ENCODE data around the gene TRDMT1.

Gene TRDMT1

DNA sequence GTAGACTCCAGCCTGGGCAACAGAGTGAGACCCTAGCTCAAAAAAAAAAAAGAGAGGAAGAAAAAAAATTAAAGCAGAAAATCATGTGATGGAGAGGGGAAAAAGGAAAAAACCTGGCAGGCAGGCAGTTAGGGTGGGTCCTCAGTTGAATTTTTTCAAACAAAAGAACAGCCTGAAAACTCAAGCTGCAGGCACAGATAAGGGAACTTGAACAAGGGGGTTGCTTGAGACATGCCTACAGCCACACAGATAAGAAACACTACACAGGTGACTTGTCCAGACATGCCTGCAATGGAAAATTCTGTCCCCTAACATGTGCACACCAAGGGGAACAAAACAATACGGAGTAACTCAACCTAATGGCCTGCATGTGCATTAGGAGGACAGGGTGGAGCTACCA, 45.7 kb upstream of the TRDMT1 start:
- no peak overlapping the region for H3K9ac ChIP-seq (ENCODE audit: low read length)
- no peak overlapping the region for H4K12ac ChIP-seq (ENCODE audit: low read depth, low read length)
- no peaks in the 10 kb centered on the region for H3K4me1 ChIP-seq (ENCODE audit: control insufficient read depth in 1 of 2, insufficient read depth in 2 of 2, low read length in 2 of 2)
- no peak overlapping the region for H2BK120ac ChIP-seq (ENCODE audit: insufficient read depth, low read length, poor library complexity)
- H3K23ac ChIP-seq (ENCODE audit: low read length): no peak overlapping the region
- no peak overlapping the region for H3K14ac ChIP-seq (ENCODE audit: low read length)
- H3K4me3 ChIP-seq (ENCODE audit: low read depth, low read length): no peak overlapping the region
- H3K4ac ChIP-seq (ENCODE audit: low read depth, low read length): no peak overlapping the region
- no peaks in the 10 kb centered on the region for H3K79me1 ChIP-seq (ENCODE audit: low read length)
- no peak overlapping the region for H3K18ac ChIP-seq (ENCODE audit: low read length)
- no peak overlapping the region for H4K91ac ChIP-seq (ENCODE audit: low read depth, low read length)
- no peaks in the 10 kb centered on the region for H3K9me3 ChIP-seq (ENCODE audit: insufficient read depth, low read depth, low read length)
- H3K79me2 ChIP-seq (ENCODE audit: control insufficient read depth, insufficient read depth, low read length, poor library complexity): no peaks in the 10 kb centered on the region
- no peak overlapping the region for H3K27ac ChIP-seq (ENCODE audit: low read depth, low read length)
- H2BK5ac ChIP-seq (ENCODE audit: low read depth, low read length, poor library complexity): no peak overlapping the region
- H2BK12ac ChIP-seq (ENCODE audit: low read length): no peak overlapping the region
- no peak overlapping the region for H3K4me2 ChIP-seq (ENCODE audit: low read length)
- no peak overlapping the region for H2AFZ ChIP-seq (ENCODE audit: insufficient read depth, low read length, poor library complexity)
- DNase-seq: no peak
- WGBS (ENCODE audit: extremely low coverage, insufficient coverage, insufficient read length): no CpG with 5 or more reads among the region's 1 CpG
- no peaks in the 10 kb centered on the region for H3K36me3 ChIP-seq (ENCODE audit: control insufficient read depth in 1 of 2, insufficient read depth in 2 of 2, low read length in 2 of 2)
- H2AK5ac ChIP-seq (ENCODE audit: low read length): no peak overlapping the region
- H4K8ac ChIP-seq (ENCODE audit: low read depth, low read length): no peak overlapping the region
- H3K27me3 ChIP-seq (ENCODE audit: insufficient read depth, low read length): no peaks in the 10 kb centered on the region

DNA sequence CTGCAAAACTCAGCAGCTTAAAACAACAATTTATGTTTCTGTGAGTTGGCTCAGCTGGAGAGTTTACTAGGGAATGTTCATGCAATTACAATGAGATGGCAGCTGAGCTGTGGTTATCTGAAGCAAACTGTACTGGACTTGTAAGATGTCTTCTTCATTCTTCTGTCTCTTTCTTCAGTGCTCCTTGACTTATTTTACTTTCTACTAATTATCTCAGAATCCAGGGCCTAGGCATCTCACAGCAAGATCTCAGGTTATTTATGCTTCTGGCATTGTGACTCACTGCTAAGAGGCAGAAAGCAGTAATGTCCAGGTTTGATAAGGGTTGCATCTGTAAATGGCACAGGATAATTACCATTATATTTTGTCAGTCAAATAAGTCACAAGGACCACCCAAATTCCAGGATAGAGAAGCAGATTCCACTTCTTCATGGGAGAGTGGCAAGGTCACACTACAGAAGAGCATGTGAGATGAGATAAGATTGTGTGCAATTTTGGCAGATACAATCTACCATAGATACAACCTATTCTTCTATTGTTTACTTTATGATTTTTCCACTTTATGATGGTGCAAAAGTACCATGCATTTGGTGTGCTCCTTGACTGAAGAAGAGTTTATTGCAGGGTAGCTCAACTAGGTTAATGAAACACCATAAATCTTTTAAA, 43.4 kb upstream of the TRDMT1 start:
- peak in 1 of 2 donors; percentile 46 for DNase-seq
- Histone ChIP-seq H3K79me1 (ENCODE audit: low read length) (no peaks in the 10 kb centered on the region), H4K8ac (ENCODE audit: low read depth, low read length) (no peak overlapping the region), H2AFZ (ENCODE audit: insufficient read depth, low read length, poor library complexity) (no peak overlapping the region), H3K14ac (ENCODE audit: low read length) (no peak overlapping the region), H3K18ac (ENCODE audit: low read length) (no peak overlapping the region), H3K27ac (ENCODE audit: low read depth, low read length) (no peak overlapping the region), H3K79me2 (ENCODE audit: control insufficient read depth, insufficient read depth, low read length, poor library complexity) (no peaks in the 10 kb centered on the region), H2AK5ac (ENCODE audit: low read length) (no peak overlapping the region), H3K4me3 (ENCODE audit: low read depth, low read length) (no peak overlapping the region), H3K36me3 (ENCODE audit: control insufficient read depth in 1 of 2, insufficient read depth in 2 of 2, low read length in 2 of 2) (no peaks in the 10 kb centered on the region), H3K27me3 (ENCODE audit: insufficient read depth, low read length) (no peaks in the 10 kb centered on the region), H2BK12ac (ENCODE audit: low read length) (no peak overlapping the region), H3K9ac (ENCODE audit: low read length) (no peak overlapping the region), H2BK120ac (ENCODE audit: insufficient read depth, low read length, poor library complexity) (no peak overlapping the region), H3K4me1 (ENCODE audit: control insufficient read depth in 1 of 2, insufficient read depth in 2 of 2, low read length in 2 of 2) (no peaks in the 10 kb centered on the region), H3K4ac (ENCODE audit: low read depth, low read length) (no peak overlapping the region), H3K23ac (ENCODE audit: low read length) (no peak overlapping the region), H3K4me2 (ENCODE audit: low read length) (no peak overlapping the region), H4K12ac (ENCODE audit: low read depth, low read length) (no peak overlapping the region), H2BK5ac (ENCODE audit: low read depth, low read length, poor library complexity) (no peak overlapping the region), H3K9me3 (ENCODE audit: insufficient read depth, low read depth, low read length) (no peaks in the 10 kb centered on the region), H4K91ac (ENCODE audit: low read depth, low read length) (no peak overlapping the region)

DNA sequence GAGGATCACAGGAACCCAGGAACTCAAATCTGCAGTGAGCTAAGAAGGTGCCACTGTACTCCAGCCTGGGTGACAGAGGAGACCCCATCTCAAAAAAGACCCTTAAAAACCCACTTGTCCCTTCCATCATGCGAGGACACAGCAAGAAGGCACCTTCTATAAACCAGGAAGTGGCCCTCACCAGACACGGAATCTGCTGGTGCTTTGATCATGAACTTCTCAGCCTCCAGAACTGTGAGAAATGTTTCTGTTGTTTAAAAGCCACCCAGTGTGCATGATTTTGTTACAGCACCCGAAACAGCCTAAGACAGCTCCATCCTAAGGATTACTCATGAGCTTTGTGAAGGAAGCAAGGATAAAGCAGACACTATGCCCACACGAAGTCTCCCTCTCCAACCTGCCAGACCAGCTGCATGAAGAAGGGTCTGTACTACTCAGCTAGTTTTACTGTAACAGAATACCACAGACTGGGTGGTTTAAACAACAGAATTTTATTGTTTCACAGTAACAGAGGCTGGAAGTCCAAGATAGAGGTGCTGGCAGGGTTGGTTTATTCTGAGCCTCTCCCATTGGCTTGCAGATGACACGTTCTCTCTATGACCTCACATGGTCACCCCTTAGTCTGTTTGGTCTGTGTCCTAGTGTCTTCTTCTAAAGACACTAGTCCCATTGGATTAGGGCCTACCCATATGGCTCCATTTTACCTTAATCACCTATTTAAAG, 40.3 kb upstream of the TRDMT1 start:
- no peaks in the 10 kb centered on the region for H3K79me1 ChIP-seq (ENCODE audit: low read length)
- no peak overlapping the region for H3K9ac ChIP-seq (ENCODE audit: low read length)
- H2BK12ac ChIP-seq (ENCODE audit: low read length): no peak overlapping the region
- no peak overlapping the region for H4K91ac ChIP-seq (ENCODE audit: low read depth, low read length)
- H2AFZ ChIP-seq (ENCODE audit: insufficient read depth, low read length, poor library complexity): no peak overlapping the region
- no peak overlapping the region for H2BK120ac ChIP-seq (ENCODE audit: insufficient read depth, low read length, poor library complexity)
- no peak overlapping the region for H4K12ac ChIP-seq (ENCODE audit: low read depth, low read length)
- H3K4ac ChIP-seq (ENCODE audit: low read depth, low read length): no peak overlapping the region
- no peak overlapping the region for H3K4me2 ChIP-seq (ENCODE audit: low read length)
- H3K4me3 ChIP-seq (ENCODE audit: low read depth, low read length): no peak overlapping the region
- no peak overlapping the region for H2BK5ac ChIP-seq (ENCODE audit: low read depth, low read length, poor library complexity)
- no peak for DNase-seq
- H3K23ac ChIP-seq (ENCODE audit: low read length): no peak overlapping the region
- H3K9me3 ChIP-seq (ENCODE audit: insufficient read depth, low read depth, low read length): no peaks in the 10 kb centered on the region
- no peaks in the 10 kb centered on the region for H3K79me2 ChIP-seq (ENCODE audit: control insufficient read depth, insufficient read depth, low read length, poor library complexity)
- no peak overlapping the region for H4K8ac ChIP-seq (ENCODE audit: low read depth, low read length)
- H3K36me3 ChIP-seq (ENCODE audit: control insufficient read depth in 1 of 2, insufficient read depth in 2 of 2, low read length in 2 of 2): no peaks in the 10 kb centered on the region
- no peaks in the 10 kb centered on the region for H3K27me3 ChIP-seq (ENCODE audit: insufficient read depth, low read length)
- H3K14ac ChIP-seq (ENCODE audit: low read length): no peak overlapping the region
- no peak overlapping the region for H3K18ac ChIP-seq (ENCODE audit: low read length)
- no CpG with 5 or more reads among the region's 5 CpGs for whole genome bisulfite sequencing (ENCODE audit: extremely low coverage, insufficient coverage, insufficient read length)
- H3K27ac ChIP-seq (ENCODE audit: low read depth, low read length): no peak overlapping the region
- no peak overlapping the region for H2AK5ac ChIP-seq (ENCODE audit: low read length)
- H3K4me1 ChIP-seq (ENCODE audit: control insufficient read depth in 1 of 2, insufficient read depth in 2 of 2, low read length in 2 of 2): no peaks in the 10 kb centered on the region

DNA sequence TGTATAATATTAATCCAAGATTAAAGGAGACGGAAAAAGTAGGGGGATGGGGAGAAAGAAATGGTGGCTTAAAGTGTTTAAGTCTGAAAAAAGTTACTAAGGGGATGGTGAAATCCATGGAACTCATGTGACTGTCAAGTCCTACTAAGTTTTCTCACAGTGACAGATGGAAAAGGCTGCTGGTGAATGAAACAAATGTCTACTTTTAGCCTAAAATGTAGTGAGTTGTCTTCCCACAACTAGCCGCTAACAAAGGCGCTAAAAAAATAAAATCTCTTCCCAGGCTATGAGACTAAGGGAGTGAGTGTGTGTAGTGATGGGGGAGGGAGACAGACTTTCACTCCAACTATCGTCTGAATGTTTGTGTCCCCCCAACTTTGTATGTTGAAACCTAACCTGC, 39.1 kb upstream of the TRDMT1 start:
- Histone ChIP-seq H3K79me2 (ENCODE audit: control insufficient read depth, insufficient read depth, low read length, poor library complexity) (no peaks in the 10 kb centered on the region), H3K4ac (ENCODE audit: low read depth, low read length) (no peak overlapping the region), H2BK120ac (ENCODE audit: insufficient read depth, low read length, poor library complexity) (no peak overlapping the region), H3K4me3 (ENCODE audit: low read depth, low read length) (no peak overlapping the region), H4K91ac (ENCODE audit: low read depth, low read length) (no peak overlapping the region), H2AFZ (ENCODE audit: insufficient read depth, low read length, poor library complexity) (no peak overlapping the region), H3K4me1 (ENCODE audit: control insufficient read depth in 1 of 2, insufficient read depth in 2 of 2, low read length in 2 of 2) (no peaks in the 10 kb centered on the region), H3K36me3 (ENCODE audit: control insufficient read depth in 1 of 2, insufficient read depth in 2 of 2, low read length in 2 of 2) (no peaks in the 10 kb centered on the region), H4K12ac (ENCODE audit: low read depth, low read length) (no peak overlapping the region), H3K18ac (ENCODE audit: low read length) (no peak overlapping the region), H3K9me3 (ENCODE audit: insufficient read depth, low read depth, low read length) (no peaks in the 10 kb centered on the region), H2AK5ac (ENCODE audit: low read length) (no peak overlapping the region), H3K9ac (ENCODE audit: low read length) (no peak overlapping the region), H3K27ac (ENCODE audit: low read depth, low read length) (no peak overlapping the region), H2BK12ac (ENCODE audit: low read length) (no peak overlapping the region), H2BK5ac (ENCODE audit: low read depth, low read length, poor library complexity) (no peak overlapping the region), H3K23ac (ENCODE audit: low read length) (no peak overlapping the region), H3K27me3 (ENCODE audit: insufficient read depth, low read length) (no peaks in the 10 kb centered on the region), H4K8ac (ENCODE audit: low read depth, low read length) (no peak overlapping the region), H3K4me2 (ENCODE audit: low read length) (no peak overlapping the region), H3K14ac (ENCODE audit: low read length) (no peak overlapping the region), H3K79me1 (ENCODE audit: low read length) (no peaks in the 10 kb centered on the region)
- no peak for DNase-seq
- no CpG with 5 or more reads among the region's 4 CpGs for WGBS (ENCODE audit: extremely low coverage, insufficient coverage, insufficient read length)

Data from trophoblast cell (in vitro differentiated cells and primary cell).